ENCODE data around the gene CRB1. TPM values are rescaled to one million over a fixed set of nuclear protein-coding genes. Genes with fewer than 3 reads are reported as not detected.
"Not testable (repeated sequence)": the region's sequence is repeated elsewhere in the genome, so short reads cannot be mapped to it uniquely, and the experiment has no call there.

The CRB1 gene
- total RNA-seq, 1 experiment from 2014 or later = not detected

- no peak overlapping the region for H2BK120ac ChIP-seq (ENCODE audit: low read depth, low read length, poor library complexity, severe bottlenecking)
Measured at GRCh38 chr1:197402189-197402588, 134.1 kb downstream of the CRB1 start.

GRCh38 chr1:197404774-197405173 lies 136.7 kb downstream of the CRB1 start:
- H3K79me1 ChIP-seq (ENCODE audit: insufficient read depth, low read depth, low read length, poor library complexity, severe bottlenecking); H4K91ac ChIP-seq (ENCODE audit: insufficient read length, low read depth, low read length); H3K9me3 ChIP-seq (ENCODE audit: control insufficient read depth, low read depth, low read length); H3K27me3 Mint-ChIP-seq (ENCODE audit: low read depth); H3K23me2 ChIP-seq (ENCODE audit: insufficient read length, low read depth, low read length, poor library complexity, severe bottlenecking); H3K4me3 Mint-ChIP-seq; H3K9me3 Mint-ChIP-seq; H3K27ac Mint-ChIP-seq; DNase-seq; H3K14ac ChIP-seq (ENCODE audit: insufficient read depth, low read length); H3K4me1 Mint-ChIP-seq; H3K79me2 ChIP-seq (ENCODE audit: insufficient read depth, low read length); H3K18ac ChIP-seq (ENCODE audit: insufficient read length, low read depth, low read length); H3K4me1 ChIP-seq (ENCODE audit: insufficient read depth, low read length); H2BK15ac ChIP-seq (ENCODE audit: low read depth, low read length); H4K8ac ChIP-seq (replicated peaks; ENCODE audit: insufficient read length, low read depth, low read length); H3T11ph ChIP-seq (ENCODE audit: low read length); H2BK5ac ChIP-seq (ENCODE audit: insufficient read length, low read length); H2AFZ ChIP-seq (ENCODE audit: low read length); H4K20me1 ChIP-seq (ENCODE audit: control insufficient read depth, insufficient read depth, insufficient read length); H2BK120ac ChIP-seq (ENCODE audit: low read depth, low read length, poor library complexity, severe bottlenecking); H3K27me3 ChIP-seq (ENCODE audit: insufficient read depth, low read length); H2BK20ac ChIP-seq (ENCODE audit: low read depth, low read length, poor library complexity, severe bottlenecking); H4K5ac ChIP-seq (ENCODE audit: insufficient read length, low read depth, low read length); H3K23ac ChIP-seq (ENCODE audit: insufficient read length, low read depth, low read length); H3K4me2 ChIP-seq (ENCODE audit: insufficient read depth, insufficient read length, low read length); H3K9ac ChIP-seq (ENCODE audit: extremely low read depth, insufficient read length, low read length); H3K4ac ChIP-seq (ENCODE audit: low read depth, low read length); H3K56ac ChIP-seq (ENCODE audit: insufficient read length, low read depth, low read length); H2AK5ac ChIP-seq (ENCODE audit: insufficient read length, low read length); H3K36me3 Mint-ChIP-seq (ENCODE audit: insufficient read depth in 1 of 3, low read depth in 3 of 3); H2BK12ac ChIP-seq (ENCODE audit: insufficient read length, low read depth, low read length); H3K27ac ChIP-seq (ENCODE audit: insufficient read length, low read depth, low read length): not testable (repeated sequence)
- no CpG with 5 or more reads among the region's 8 CpGs for WGBS (ENCODE audit: extremely low coverage, insufficient read length, low lambda C conversion rate)

More at GRCh38 chr1:197402189-197402588, 134.1 kb downstream of the CRB1 start:
- no peak overlapping the region for H2BK15ac ChIP-seq (ENCODE audit: low read depth, low read length)
- no peak overlapping the region for H3K9ac ChIP-seq (ENCODE audit: extremely low read depth, insufficient read length, low read length)
- H4K91ac ChIP-seq (ENCODE audit: insufficient read length, low read depth, low read length) = no peak overlapping the region
- no peak overlapping the region for H3K27ac Mint-ChIP-seq
- H4K20me1 ChIP-seq (ENCODE audit: control insufficient read depth, insufficient read depth, insufficient read length) = no peaks in the 10 kb centered on the region
- H3K79me1 ChIP-seq (ENCODE audit: insufficient read depth, low read depth, low read length, poor library complexity, severe bottlenecking) = no peaks in the 10 kb centered on the region
- no peak overlapping the region for H4K5ac ChIP-seq (ENCODE audit: insufficient read length, low read depth, low read length)
- H4K8ac ChIP-seq (replicated peaks; ENCODE audit: insufficient read length, low read depth, low read length) = no peak overlapping the region
- H3K4me3 Mint-ChIP-seq = no peak overlapping the region
- no peak for TF ChIP-seq CTCF (conservative IDR thresholded peaks at IDR 0.05)
- H3K18ac ChIP-seq (ENCODE audit: insufficient read length, low read depth, low read length) = no peak overlapping the region
- peaks cover 5 to 8% of the 10 kb centered on the region in 2 experiments; a peak in 3 of 5 replicates for H3K9me3 Mint-ChIP-seq
- H3K27me3 ChIP-seq (ENCODE audit: insufficient read depth, low read length) = no peaks in the 10 kb centered on the region
- H3K79me2 ChIP-seq (ENCODE audit: insufficient read depth, low read length) = no peaks in the 10 kb centered on the region
- H3K27me3 Mint-ChIP-seq (ENCODE audit: low read depth) = no peaks in the 10 kb centered on the region
- WGBS (ENCODE audit: extremely low coverage, insufficient read length, low lambda C conversion rate) = no CpG with 5 or more reads among the region's 2 CpGs
- no peak overlapping the region for H2AK5ac ChIP-seq (ENCODE audit: insufficient read length, low read length)
- H3K4me1 ChIP-seq (ENCODE audit: insufficient read depth, low read length) = no peaks in the 10 kb centered on the region
- no peak overlapping the region for H3K4me2 ChIP-seq (ENCODE audit: insufficient read depth, insufficient read length, low read length)
- H3K36me3 Mint-ChIP-seq (ENCODE audit: insufficient read depth in 1 of 3, low read depth in 3 of 3) = no peaks in the 10 kb centered on the region; a peak in 1 of 7 replicates
- H2BK5ac ChIP-seq (ENCODE audit: insufficient read length, low read length) = no peak overlapping the region
- H2BK20ac ChIP-seq (ENCODE audit: low read depth, low read length, poor library complexity, severe bottlenecking) = no peak overlapping the region
- H3K14ac ChIP-seq (ENCODE audit: insufficient read depth, low read length) = no peak overlapping the region
- no peaks in the 10 kb centered on the region for H3K23me2 ChIP-seq (ENCODE audit: insufficient read length, low read depth, low read length, poor library complexity, severe bottlenecking)
- H3K27ac ChIP-seq (ENCODE audit: insufficient read length, low read depth, low read length) = no peak overlapping the region
- H3K4me1 Mint-ChIP-seq = no peaks in the 10 kb centered on the region
- H2AFZ ChIP-seq (ENCODE audit: low read length) = no peak overlapping the region
- H3T11ph ChIP-seq (ENCODE audit: low read length) = no peak overlapping the region
- H3K56ac ChIP-seq (ENCODE audit: insufficient read length, low read depth, low read length) = no peak overlapping the region
- no peak for DNase-seq
- H3K9me3 ChIP-seq (ENCODE audit: control insufficient read depth, low read depth, low read length) = no peaks in the 10 kb centered on the region
- no peak overlapping the region for H3K23ac ChIP-seq (ENCODE audit: insufficient read length, low read depth, low read length)
- no peak overlapping the region for H3K4ac ChIP-seq (ENCODE audit: low read depth, low read length)
- H2BK12ac ChIP-seq (ENCODE audit: insufficient read length, low read depth, low read length) = no peak overlapping the region
